ENCODE results near the gene PTPRG. TPM values are rescaled to one million over a fixed set of nuclear protein-coding genes. Genes with fewer than 3 reads are reported as not detected.

Gene PTPRG
- polyA plus RNA-seq, 1 donor (not counting 4 experiments of a cell fraction or from before 2014, with no cell fraction given), result 12.1 TPM

GRCh38 chr3:62246094-62246493, 684.7 kb downstream of the PTPRG start:
- no peak overlapping the region for H3K27ac ChIP-seq (ENCODE audit: control insufficient read depth, insufficient read depth, low read length)
- no peak for TF ChIP-seq CTCF (optimal IDR thresholded peaks at IDR 0.05 in 1 of 3, IDR thresholded peaks at IDR 0.05 in 1 of 3, conservative IDR thresholded peaks at IDR 0.05 in 1 of 3; ENCODE audit: extremely low read depth in 1 of 3, insufficient read depth in 2 of 3, low read length in 3 of 3)
- TF ChIP-seq EZH2 (IDR thresholded peaks at IDR 0.05; ENCODE audit: low read length), result no peak
- no peak for FAIRE-seq
- H3K4me1 ChIP-seq (ENCODE audit: control insufficient read depth, extremely low read depth, insufficient read depth, low read length), result peaks cover 8% of the 10 kb centered on the region
- H3K9ac ChIP-seq (ENCODE audit: control insufficient read depth, extremely low read depth, insufficient read depth, low read length), result no peak overlapping the region
- no peaks in the 10 kb centered on the region for H3K79me2 ChIP-seq (ENCODE audit: control insufficient read depth, insufficient read depth, low read length)
- no peaks in the 10 kb centered on the region for H3K9me1 ChIP-seq (ENCODE audit: control insufficient read depth, extremely low read depth, insufficient read depth, low read length)
- H3K4me2 ChIP-seq (ENCODE audit: control insufficient read depth, extremely low read depth, insufficient read depth, low read depth, low read length), result no peak overlapping the region
- no peak overlapping the region for H2AFZ ChIP-seq (ENCODE audit: control insufficient read depth, low read length)
- no peaks in the 10 kb centered on the region for H3K36me3 ChIP-seq (ENCODE audit: control insufficient read depth in 2 of 2, extremely low read depth in 1 of 2, insufficient read depth in 2 of 2, low read length in 2 of 2)
- H3K27me3 ChIP-seq (ENCODE audit: control insufficient read depth, extremely low read depth, insufficient read depth, low read length), result no peaks in the 10 kb centered on the region
- no peaks in the 10 kb centered on the region for H4K20me1 ChIP-seq (ENCODE audit: control insufficient read depth, extremely low read depth, insufficient read depth, low read length)
- dilution Hi-C loops (cut with MboI; ENCODE audit: extremely low pct_ligation_motif_present, low sequenced_read_pairs), result no loop called here
- no peaks in the 10 kb centered on the region for H3K9me3 ChIP-seq (ENCODE audit: control insufficient read depth, low read depth, low read length)
- peak; percentile 11 for DNase-seq (ENCODE audit: low read depth, low spot score)
- H3K4me3 ChIP-seq (ENCODE audit: control insufficient read depth in 2 of 3, extremely low read depth in 1 of 3, insufficient read depth in 2 of 3, low read depth in 1 of 3, low read length in 3 of 3), result no peak overlapping the region

GRCh38 chr3:62246985-62247384, 685.6 kb downstream of the PTPRG start:
- dilution Hi-C loops (cut with MboI; ENCODE audit: extremely low pct_ligation_motif_present, low sequenced_read_pairs), result no loop called here
- no peaks in the 10 kb centered on the region for H3K9me3 ChIP-seq (ENCODE audit: control insufficient read depth, low read depth, low read length)
- H4K20me1 ChIP-seq (ENCODE audit: control insufficient read depth, extremely low read depth, insufficient read depth, low read length), result no peaks in the 10 kb centered on the region
- DNase-seq (ENCODE audit: low read depth, low spot score) (no peak), FAIRE-seq (no peak)
- no peak overlapping the region for H2AFZ ChIP-seq (ENCODE audit: control insufficient read depth, low read length)
- H3K79me2 ChIP-seq (ENCODE audit: control insufficient read depth, insufficient read depth, low read length), result no peaks in the 10 kb centered on the region
- H3K4me3 ChIP-seq (ENCODE audit: control insufficient read depth in 2 of 3, extremely low read depth in 1 of 3, insufficient read depth in 2 of 3, low read depth in 1 of 3, low read length in 3 of 3), result no peak overlapping the region
- TF ChIP-seq CTCF (optimal IDR thresholded peaks at IDR 0.05 in 1 of 3, IDR thresholded peaks at IDR 0.05 in 1 of 3, conservative IDR thresholded peaks at IDR 0.05 in 1 of 3; ENCODE audit: extremely low read depth in 1 of 3, insufficient read depth in 2 of 3, low read length in 3 of 3) (no peak), EZH2 (IDR thresholded peaks at IDR 0.05; ENCODE audit: low read length) (no peak)
- no peaks in the 10 kb centered on the region for H3K27me3 ChIP-seq (ENCODE audit: control insufficient read depth, extremely low read depth, insufficient read depth, low read length)
- H3K4me2 ChIP-seq (ENCODE audit: control insufficient read depth, extremely low read depth, insufficient read depth, low read depth, low read length), result no peak overlapping the region
- no peaks in the 10 kb centered on the region for H3K36me3 ChIP-seq (ENCODE audit: control insufficient read depth in 2 of 2, extremely low read depth in 1 of 2, insufficient read depth in 2 of 2, low read length in 2 of 2)
- no peaks in the 10 kb centered on the region for H3K9me1 ChIP-seq (ENCODE audit: control insufficient read depth, extremely low read depth, insufficient read depth, low read length)
- peaks cover 8% of the 10 kb centered on the region for H3K4me1 ChIP-seq (ENCODE audit: control insufficient read depth, extremely low read depth, insufficient read depth, low read length)
- H3K27ac ChIP-seq (ENCODE audit: control insufficient read depth, insufficient read depth, low read length), result no peak overlapping the region
- no peak overlapping the region for H3K9ac ChIP-seq (ENCODE audit: control insufficient read depth, extremely low read depth, insufficient read depth, low read length)

Measured in keratinocyte (primary cell).